Endothelial cell of umbilical vein (primary cell): Measurements from ENCODE around the gene CUL9. TPM values are rescaled to one million over a fixed set of nuclear protein-coding genes. Genes with fewer than 3 reads are reported as not detected.

Source experiments
- BruUV-seq: library from RNA; stranded (reverse); fragments of 400-500 nt; replicated peaks from 2 replicates; lab custom pipeline; 2021; lab: Mats Ljungman, UMichigan
- CTCF ChIA-PET: fragments of 300-600, 350-600 bp; sonication (Branson Sonifier 250); formaldehyde crosslinking; loops from one replicate; lab custom pipeline; 2021; ENCODE audit warnings: antibody characterized with exemption, inconsistent platforms; lab: Charles Lee
- POLR2A ChIA-PET: fragments of 300-600, 350-600 bp; sonication (Branson Sonifier 250); formaldehyde crosslinking; loops from one replicate; lab custom pipeline; 2021; ENCODE audit warnings: antibody characterized with exemption, inconsistent platforms; lab: Charles Lee
- DNase-seq: peaks from one replicate; pipeline ENCODE4 v3.0.0-alpha.2; 2011; ENCODE audit warnings: low read depth, low spot score
- FAIRE-seq: peaks from 2 replicates; lab custom pipeline; 2011; peaks lifted over from hg19 to GRCh38; lab: Jason Lieb, UNC
- H2AFZ ChIP-seq: 2 replicates; pipeline ENCODE4 v1.6.0; 2012; ENCODE audit warnings: low read depth, low read length, control low read depth, inconsistent platforms
- H3K27ac ChIP-seq: 2 replicates; pipeline ENCODE4 v1.5.1; 2011; ENCODE audit warnings: low read depth, mild to moderate bottlenecking, control low read depth, low read length, moderate library complexity; ENCODE audit not compliant: insufficient read depth
- H3K27me3 ChIP-seq, 2 experiments: 2 replicates each; pipeline versions ENCODE4 v1.6.0 to v1.6.1; 2011; ENCODE audit warnings: low read length in 2 of 2, mixed read lengths in 1 of 2; ENCODE audit not compliant: control insufficient read depth in 2 of 2, insufficient read depth in 2 of 2
- H3K36me3 ChIP-seq, 2 experiments: 2 replicates in 1 of 2; 3 replicates in 1 of 2; pipeline ENCODE4 v1.5.1; 2011; ENCODE audit warnings: low read length in 2 of 2, mild to moderate bottlenecking in 1 of 2, moderate library complexity in 1 of 2; ENCODE audit not compliant: control insufficient read depth in 2 of 2, insufficient read depth in 2 of 2; ENCODE audit errors: extremely low read depth in 1 of 2
- H3K4me1 ChIP-seq: 3 replicates; pipeline ENCODE4 v1.5.1; 2011; ENCODE audit warnings: mild to moderate bottlenecking, low read length; ENCODE audit not compliant: control insufficient read depth, insufficient read depth; ENCODE audit errors: extremely low read depth
- H3K4me2 ChIP-seq: 2 replicates; pipeline ENCODE4 v1.6.1; 2011; ENCODE audit warnings: low read length, control low read depth, mixed read lengths; ENCODE audit not compliant: insufficient read depth
- H3K4me3 ChIP-seq, 3 experiments: fragments of 200-600 bp in 1 of 3; sonication (generic), shearing (Covaris generic) in 1 of 3; replicated peaks in 1 of 3; 2 replicates each; pipeline ENCODE4 v1.5.1; 2011 to 2016; ENCODE audit warnings: control low read depth in 3 of 3, low read length in 3 of 3, mild to moderate bottlenecking in 2 of 3, inconsistent platforms in 1 of 3, low read depth in 1 of 3, moderate library complexity in 1 of 3; ENCODE audit not compliant: insufficient read depth in 1 of 3
- H3K79me2 ChIP-seq: 2 replicates; pipeline ENCODE4 v1.6.0; 2012; ENCODE audit warnings: low read length, inconsistent platforms; ENCODE audit not compliant: control insufficient read depth, insufficient read depth
- H3K9ac ChIP-seq: replicated peaks from 2 replicates; pipeline ENCODE3; 2011; ENCODE audit warnings: low read length, control low read depth; ENCODE audit not compliant: insufficient read depth; ENCODE audit errors: extremely low read depth
- H3K9me1 ChIP-seq: replicated peaks from 3 replicates; pipeline ENCODE4 v1.6.0; 2011; ENCODE audit warnings: mild to moderate bottlenecking, low read length; ENCODE audit not compliant: control insufficient read depth, insufficient read depth; ENCODE audit errors: extremely low read depth
- H3K9me3 ChIP-seq: replicated peaks from 2 replicates; pipeline ENCODE4 v1.5.1; 2012; ENCODE audit warnings: low read length, inconsistent platforms; ENCODE audit not compliant: control insufficient read depth, insufficient read depth
- H4K20me1 ChIP-seq: replicated peaks from 2 replicates; pipeline ENCODE3; 2011; ENCODE audit warnings: mild to moderate bottlenecking, low read length; ENCODE audit not compliant: control insufficient read depth, insufficient read depth; ENCODE audit errors: extremely low read depth
- CTCF ChIP-seq, 2 donors: IDR thresholded peaks; 1 replicate in 1 of 2; 2 replicates in 1 of 2; pipeline ENCODE4 v1.5.1; 2011; ENCODE audit warnings: low read length in 2 of 2, mild to moderate bottlenecking in 2 of 2, moderate library complexity in 2 of 2, control low read depth in 1 of 2, inconsistent platforms in 1 of 2, low read depth in 1 of 2; ENCODE audit not compliant: insufficient read depth in 1 of 2; ENCODE audit errors: extremely low read depth in 1 of 2
- EZH2 ChIP-seq: IDR thresholded peaks from 2 replicates; pipeline ENCODE4 v1.6.1; 2012; ENCODE audit warnings: borderline replicate concordance, low read depth, mild to moderate bottlenecking, moderate library complexity, low read length, inconsistent platforms; ENCODE audit not compliant: severe bottlenecking
- MAX ChIP-seq: IDR thresholded peaks from 2 replicates; pipeline ENCODE4 v1.6.1; 2011; ENCODE audit not compliant: insufficient read depth, insufficient read length
- POLR2A ChIP-seq: IDR thresholded peaks from 2 replicates; pipeline ENCODE4 v1.6.1; 2012; ENCODE audit warnings: low read depth, mild to moderate bottlenecking, control low read depth, low read length
- POLR2AphosphoS5 ChIP-seq: IDR thresholded peaks from 2 replicates; pipeline ENCODE4 v1.6.1; 2012; ENCODE audit warnings: low read depth, mild to moderate bottlenecking, control low read depth, low read length, moderate library complexity; ENCODE audit not compliant: insufficient read depth
- dilution Hi-C: fragments of 300-500 bp; cut with MboI; formaldehyde crosslinking; loops from one replicate; pipeline ENCODE4 v1.15.0; 2019; ENCODE audit warnings: low sequenced_read_pairs; ENCODE audit not compliant: extremely low pct_ligation_motif_present
- intact Hi-C: fragments of 100-400 bp; cut with micrococcal nuclease; formaldehyde crosslinking; loops from one replicate; pipeline ENCODE4 v1.10.0; 2022
- polyA plus RNA-seq, 4 experiments: library from polyadenylated mRNA; depleted of rRNA in 3 of 4; stranded (reverse) in 3 of 4; unstranded in 1 of 4; fragments of >200 nt; gene quantifications; 2 replicates each; pipeline versions ENCODE4 v1.2.1 to v1.2.3, GENCODE V29; 2011 to 2012; ENCODE audit warnings: missing spikeins in 1 of 4
- total RNA-seq: library from RNA; stranded (reverse); gene quantifications from 2 replicates; pipeline ENCODE4 v1.2.3, GENCODE V29; 2021

Gene CUL9
- total and polyA plus RNA-seq, 2 donors (not counting 3 experiments of a cell fraction or from before 2014, with no cell fraction given) = 38.7 to 46.0 TPM

- FAIRE-seq = no peak
- intact Hi-C loops = no loop called here
- no peak overlapping the region for H2AFZ ChIP-seq
Observed at GRCh38 chr6:43268355-43268700, 86.3 kb downstream of the CUL9 start.

More at GRCh38 chr6:43268355-43268700, 86.3 kb downstream of the CUL9 start:
- no peaks in the 10 kb centered on the region for H3K9me3 ChIP-seq
- BruUV-seq = no TSS peak
- no peaks in the 10 kb centered on the region for H3K4me1 ChIP-seq
- H3K27me3 ChIP-seq = peaks cover 22 to 32% of the 10 kb centered on the region in 2 experiments
- H3K4me2 ChIP-seq = no peak overlapping the region
- CTCF ChIA-PET = interaction anchor here (1.0 to 1.6 kb wide), 2 partner anchors 39 to 238 kb away, joined by 4 to 5 read pairs; partner anchors contain the start of gene DNPH1
- dilution Hi-C loops = no loop called here
- TF ChIP-seq EZH2 (no peak), CTCF (IDR thresholded peaks at IDR 0.05; ENCODE audit: extremely low read depth in 1 of 2, insufficient read depth in 1 of 2, low read depth in 1 of 2, low read length in 2 of 2) (no peak), MAX (no peak), POLR2A (no peak), POLR2AphosphoS5 (no peak)
- no peak overlapping the region for H3K4me3 ChIP-seq
- no peaks in the 10 kb centered on the region for H3K9me1 ChIP-seq
- H3K36me3 ChIP-seq = no peaks in the 10 kb centered on the region
- DNase-seq = no peak
- no peaks in the 10 kb centered on the region for H4K20me1 ChIP-seq
- H3K27ac ChIP-seq = no peak overlapping the region
- H3K9ac ChIP-seq = no peak overlapping the region
- no peaks in the 10 kb centered on the region for H3K79me2 ChIP-seq
- POLR2A ChIA-PET = no interaction called here
